IPS-11a (cell line): ENCODE results near the gene C2CD4C.
"Not testable (repeated sequence)": the region's sequence is repeated elsewhere in the genome, so short reads cannot be mapped to it uniquely, and the experiment has no call there.

Experiments used
- H3K4me3 ChIP-seq: one replicate; pipeline ENCODE4 v1.5.1; 2013; ENCODE audit warnings: low read depth, low read length, control low read depth

Gene C2CD4C

GRCh38 chr19:438416-438958 lies 29.5 kb upstream of the C2CD4C start:
- no peak overlapping the region for H3K4me3 ChIP-seq

- no peak overlapping the region for H3K4me3 ChIP-seq
Measured at GRCh38 chr19:437041-437440, 28.1 kb upstream of the C2CD4C start.

- H3K4me3 ChIP-seq: no peak overlapping the region
Measured at GRCh38 chr19:436413-436950, 27.5 kb upstream of the C2CD4C start.

- H3K4me3 ChIP-seq: no peak overlapping the region
Measured at GRCh38 chr19:435707-436412, 26.9 kb upstream of the C2CD4C start.

GRCh38 chr19:435056-435706 lies 26.2 kb upstream of the C2CD4C start:
- H3K4me3 ChIP-seq: no peak overlapping the region

GRCh38 chr19:434152-434960 lies 25.4 kb upstream of the C2CD4C start:
- H3K4me3 ChIP-seq: no peak overlapping the region

GRCh38 chr19:430701-431100 lies 21.8 kb upstream of the C2CD4C start:
- no peak overlapping the region for H3K4me3 ChIP-seq

GRCh38 chr19:428149-428548 lies 19.2 kb upstream of the C2CD4C start:
- H3K4me3 ChIP-seq: no peak overlapping the region

- not testable (repeated sequence) for H3K4me3 ChIP-seq
Measured at GRCh38 chr19:427675-428074, 18.7 kb upstream of the C2CD4C start.

- no peak overlapping the region for H3K4me3 ChIP-seq
Measured at GRCh38 chr19:426725-427445, 17.9 kb upstream of the C2CD4C start.

- no peak overlapping the region for H3K4me3 ChIP-seq
Measured at GRCh38 chr19:425056-425455, 16.1 kb upstream of the C2CD4C start.

GRCh38 chr19:424546-424945 lies 15.6 kb upstream of the C2CD4C start:
- no peak overlapping the region for H3K4me3 ChIP-seq

- no peak overlapping the region for H3K4me3 ChIP-seq
Measured at GRCh38 chr19:423691-424466, 14.9 kb upstream of the C2CD4C start.

GRCh38 chr19:422917-423226 lies 13.9 kb upstream of the C2CD4C start:
- not testable (repeated sequence) for H3K4me3 ChIP-seq

- H3K4me3 ChIP-seq: no peak overlapping the region
Measured at GRCh38 chr19:422213-422916, 13.4 kb upstream of the C2CD4C start.

GRCh38 chr19:419721-420515 lies 11.0 kb upstream of the C2CD4C start:
- no peak overlapping the region for H3K4me3 ChIP-seq

GRCh38 chr19:418761-419671 lies 10.1 kb upstream of the C2CD4C start:
- H3K4me3 ChIP-seq: no peak overlapping the region

- H3K4me3 ChIP-seq: no peak overlapping the region
Measured at GRCh38 chr19:416416-416815, 7.5 kb upstream of the C2CD4C start.
